GM19397 (cell line): ENCODE data around the gene MACROD1.

Experiments
- ATAC-seq: cut with Tn5 transposase; IDR thresholded peaks from one replicate; pipeline ENCODE4 v1.9.1; 2021; ENCODE audit warnings: mild to moderate bottlenecking, moderate library complexity; ENCODE audit not compliant: unreplicated experiment

The MACROD1 gene

GRCh38 chr11:64019106-64020037, 146.5 kb downstream of the MACROD1 start:
- no peak for ATAC-seq

- ATAC-seq: no peak
These were observed 147.6 kb downstream of the MACROD1 start for GRCh38 chr11:64018310-64018709.

- ATAC-seq: no peak
These were observed 148.0 kb downstream of the MACROD1 start for GRCh38 chr11:64017945-64018224.

- no peak for ATAC-seq
These were observed 149.7 kb downstream of the MACROD1 start for GRCh38 chr11:64015935-64016845.

GRCh38 chr11:64015510-64015909, 150.4 kb downstream of the MACROD1 start:
- ATAC-seq: no peak

- no peak for ATAC-seq
These were observed 151.6 kb downstream of the MACROD1 start for GRCh38 chr11:64014356-64014755.

- ATAC-seq: no peak
These were observed 152.6 kb downstream of the MACROD1 start for GRCh38 chr11:64013141-64013896.

GRCh38 chr11:64011371-64011770, 154.5 kb downstream of the MACROD1 start:
- ATAC-seq: no peak

- no peak for ATAC-seq
These were observed 155.1 kb downstream of the MACROD1 start for GRCh38 chr11:64010783-64011182.

GRCh38 chr11:64009710-64010109, 156.2 kb downstream of the MACROD1 start:
- ATAC-seq: no peak

GRCh38 chr11:64008914-64009633, 156.8 kb downstream of the MACROD1 start:
- no peak for ATAC-seq

GRCh38 chr11:64008283-64008913, 157.5 kb downstream of the MACROD1 start:
- no peak for ATAC-seq

- no peak for ATAC-seq
These were observed 158.2 kb downstream of the MACROD1 start for GRCh38 chr11:64007629-64008282.

GRCh38 chr11:64007160-64007628, 158.7 kb downstream of the MACROD1 start:
- no peak for ATAC-seq

GRCh38 chr11:64006398-64006797, 159.5 kb downstream of the MACROD1 start:
- ATAC-seq: no peak

GRCh38 chr11:64005691-64006090, 160.2 kb downstream of the MACROD1 start:
- ATAC-seq: no peak

- ATAC-seq: no peak
These were observed 161.3 kb downstream of the MACROD1 start for GRCh38 chr11:64004590-64004984.

- ATAC-seq: no peak
These were observed 161.9 kb downstream of the MACROD1 start for GRCh38 chr11:64003807-64004589.
